Mucosa of rectum (tissue), 2 donors: ENCODE measurements around the gene OPRL1.

Experiments
- H3K27ac ChIP-seq, 2 donors: one replicate each; pipeline ENCODE4 v1.7.0; 2013; ENCODE audit warnings: inconsistent platforms in 2 of 2, low read depth in 2 of 2, low read length in 2 of 2
- H3K27me3 ChIP-seq, 2 donors: one replicate each; pipeline ENCODE4 v1.7.0; 2013; ENCODE audit warnings: low read length in 2 of 2; ENCODE audit not compliant: control insufficient read depth in 2 of 2, insufficient read depth in 2 of 2
- H3K36me3 ChIP-seq, 2 donors: one replicate each; pipeline ENCODE4 v1.7.0; 2013; ENCODE audit warnings: low read length in 2 of 2; ENCODE audit not compliant: control insufficient read depth in 2 of 2, insufficient read depth in 2 of 2
- H3K4me1 ChIP-seq, 2 donors: one replicate each; pipeline ENCODE4 v1.7.0; 2013; ENCODE audit warnings: low read length in 2 of 2, mild to moderate bottlenecking in 1 of 2; ENCODE audit not compliant: control insufficient read depth in 2 of 2, insufficient read depth in 2 of 2
- H3K4me3 ChIP-seq, 2 donors: one replicate each; pipeline ENCODE4 v1.7.0; 2013; ENCODE audit warnings: low read length in 2 of 2
- H3K9ac ChIP-seq, 2 donors: one replicate each; pipeline ENCODE4 v1.7.0; 2013; ENCODE audit warnings: low read length in 2 of 2, low read depth in 1 of 2, mild to moderate bottlenecking in 1 of 2
- H3K9me3 ChIP-seq, 2 donors: one replicate each; pipeline ENCODE4 v1.7.0; 2013; ENCODE audit warnings: low read length in 2 of 2; ENCODE audit not compliant: control insufficient read depth in 2 of 2
- donor health status: healthy.
- donor health status: Normal muscosa, but diverticular disease.

The OPRL1 gene

DNA sequence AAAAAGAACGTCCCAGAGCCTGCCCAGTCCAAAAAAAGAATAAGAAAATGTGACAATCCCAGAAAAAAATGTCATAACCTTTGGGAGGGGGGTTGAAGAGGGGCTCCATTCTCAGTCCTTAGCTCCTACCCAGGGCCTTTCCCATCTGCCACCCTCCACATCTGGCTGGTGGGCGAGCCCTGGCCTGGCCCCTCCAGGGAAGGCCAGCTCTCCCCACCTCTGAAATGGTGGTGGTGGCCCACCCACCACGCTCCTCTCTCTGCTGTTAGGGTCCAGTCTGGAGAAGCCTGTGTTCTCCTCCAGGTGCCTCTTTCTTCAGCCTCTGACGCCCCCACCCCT, 979 bp upstream of the OPRL1 start:
- H3K27ac ChIP-seq = peak overlapping the region; percentile 16 to 79
- H3K4me1 ChIP-seq = peaks cover 19 to 20% of the 10 kb centered on the region in 2 donors
- H3K36me3 ChIP-seq = peaks cover 2 to 3% of the 10 kb centered on the region in 2 donors
- H3K9me3 ChIP-seq = no peaks in the 10 kb centered on the region
- H3K27me3 ChIP-seq = peaks cover 8 to 12% of the 10 kb centered on the region in 2 donors
- H3K9ac ChIP-seq = peak overlapping the region; percentile 6 to 56
- H3K4me3 ChIP-seq = peak overlapping the region; percentile 64 to 70

DNA sequence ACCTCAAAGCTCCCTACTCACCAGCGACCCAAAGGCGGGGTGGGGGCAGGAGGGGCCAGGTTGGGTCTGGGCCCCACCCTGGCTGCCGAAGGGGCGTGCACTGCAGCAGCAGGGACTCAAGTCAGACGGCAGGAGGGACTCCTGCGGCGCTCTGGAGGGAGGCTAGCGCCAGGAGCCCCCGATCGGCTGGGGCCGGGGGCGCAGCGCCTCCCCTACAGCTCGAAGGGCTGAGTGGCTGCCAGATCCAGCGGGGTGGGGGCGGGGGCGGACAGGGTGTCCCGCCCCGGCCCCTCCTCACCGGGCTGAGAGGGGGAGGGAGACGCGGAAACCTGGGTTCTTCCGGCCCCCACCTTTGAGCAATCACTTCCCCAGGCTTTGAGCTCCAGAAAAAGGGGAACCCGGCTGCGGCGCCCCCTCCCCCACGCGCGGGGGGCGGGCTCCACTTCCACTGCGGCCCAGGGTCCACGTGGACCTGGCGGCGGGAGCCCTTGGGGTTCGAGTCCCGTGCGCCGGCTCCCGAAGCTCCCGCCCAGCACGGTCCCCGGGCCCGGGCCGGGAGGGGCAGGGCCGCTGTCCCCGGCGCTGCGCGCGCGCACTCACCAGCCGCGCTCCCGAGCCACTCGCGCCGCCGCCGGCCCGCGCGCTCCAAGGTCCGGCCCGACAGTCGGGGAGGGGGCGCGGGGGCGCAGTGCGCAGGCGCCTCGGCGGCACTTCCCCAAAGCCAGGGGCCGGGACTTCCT, 439 bp upstream of the OPRL1 start, which contains the start of gene RGS19:
Gene RGS19, minus strand, starts transcription at position 246 of the 740 bp plus-strand sequence. CDS start 2,632 bp downstream, outside the sequence.
- peaks cover 13 to 15% of the 10 kb centered on the region in 2 donors for H3K27me3 ChIP-seq

DNA sequence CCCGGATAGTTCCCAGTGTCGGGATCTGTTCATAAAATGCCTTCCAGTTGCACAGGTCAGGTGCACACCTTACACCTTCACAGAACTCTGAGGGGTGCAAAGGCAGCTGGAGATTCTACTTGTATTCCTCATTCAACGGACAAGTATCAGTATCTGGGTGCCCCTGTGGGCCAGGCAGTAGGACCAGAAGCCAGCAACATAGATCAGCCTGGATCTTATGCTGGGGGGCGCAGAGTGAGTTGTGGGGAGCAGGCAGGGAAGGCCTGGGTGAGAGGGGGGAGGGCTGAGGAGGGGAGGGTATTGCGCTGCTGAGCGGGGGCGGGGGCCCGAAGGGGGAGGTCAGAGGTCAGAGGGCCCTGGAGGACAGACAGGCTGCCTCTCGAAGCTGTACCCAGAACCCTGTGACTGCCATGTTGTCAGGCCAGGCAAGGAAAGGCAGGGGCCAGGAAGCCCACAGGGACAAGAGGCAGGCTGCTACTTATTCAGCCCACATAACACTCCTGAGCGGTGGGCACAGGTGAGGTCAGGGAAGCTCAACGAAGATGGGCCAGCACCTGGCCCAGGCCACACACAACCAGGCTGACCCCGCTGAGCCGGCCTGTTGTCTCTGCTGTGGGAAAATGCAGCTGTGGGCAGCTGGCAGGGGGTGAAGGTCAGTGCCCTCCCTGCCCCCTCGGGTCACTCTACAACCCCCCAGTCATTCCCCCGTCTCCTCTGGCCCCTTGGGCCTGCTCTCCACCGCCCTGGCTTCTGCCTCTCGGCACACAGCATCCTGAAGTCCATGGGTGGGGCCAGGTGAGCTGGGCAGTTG, 1.1 kb downstream of the OPRL1 start:
- H3K9ac ChIP-seq = no peak overlapping the region
- H3K9me3 ChIP-seq = no peaks in the 10 kb centered on the region
- no peaks in the 10 kb centered on the region for H3K36me3 ChIP-seq
- H3K27me3 ChIP-seq = peaks cover 18 to 29% of the 10 kb centered on the region in 2 donors
- peaks cover 20 to 21% of the 10 kb centered on the region in 2 donors for H3K4me1 ChIP-seq
- peak overlapping the region in 1 of 2 donors; percentile 54 for H3K4me3 ChIP-seq
- H3K27ac ChIP-seq = peak overlapping the region in 1 of 2 donors; percentile 71

More for the DNA sequence above, 439 bp upstream of the OPRL1 start, which contains the start of gene RGS19:
- Histone ChIP-seq H3K36me3 (no peaks in the 10 kb centered on the region), H3K9ac (peak within 1 kb of the TSS; percentile 56 to 59), H3K27ac (peak within 1 kb of the TSS; percentile 63 to 79), H3K9me3 (no peaks in the 10 kb centered on the region), H3K4me3 (peak within 1 kb of the TSS; percentile 64 to 70), H3K4me1 (peaks cover 20 to 21% of the 10 kb centered on the region in 2 donors)

DNA sequence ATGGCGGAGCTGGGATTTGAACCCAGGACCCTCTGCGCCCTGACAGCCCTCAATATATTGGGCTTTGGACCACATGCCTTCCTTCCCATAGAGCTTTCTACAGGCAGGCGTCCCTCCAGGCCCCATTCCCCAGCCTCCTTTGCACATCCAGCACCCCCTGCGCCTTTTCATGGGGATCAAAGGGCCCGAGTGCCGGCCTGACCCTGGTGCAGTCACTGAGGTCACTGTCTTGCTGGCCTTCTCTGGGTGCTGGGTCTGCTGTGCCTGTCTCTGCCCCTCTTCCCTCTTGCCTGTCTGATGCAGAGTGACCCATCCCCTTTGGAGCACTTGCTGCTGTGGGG, 1.7 kb downstream of the OPRL1 start:
- H3K36me3 ChIP-seq = no peaks in the 10 kb centered on the region
- no peak overlapping the region for H3K4me3 ChIP-seq
- H3K9me3 ChIP-seq = no peaks in the 10 kb centered on the region
- H3K27me3 ChIP-seq = peaks cover 20 to 30% of the 10 kb centered on the region in 2 donors
- no peak overlapping the region for H3K9ac ChIP-seq
- H3K4me1 ChIP-seq = peaks cover 20 to 21% of the 10 kb centered on the region in 2 donors
- H3K27ac ChIP-seq = no peak overlapping the region

DNA sequence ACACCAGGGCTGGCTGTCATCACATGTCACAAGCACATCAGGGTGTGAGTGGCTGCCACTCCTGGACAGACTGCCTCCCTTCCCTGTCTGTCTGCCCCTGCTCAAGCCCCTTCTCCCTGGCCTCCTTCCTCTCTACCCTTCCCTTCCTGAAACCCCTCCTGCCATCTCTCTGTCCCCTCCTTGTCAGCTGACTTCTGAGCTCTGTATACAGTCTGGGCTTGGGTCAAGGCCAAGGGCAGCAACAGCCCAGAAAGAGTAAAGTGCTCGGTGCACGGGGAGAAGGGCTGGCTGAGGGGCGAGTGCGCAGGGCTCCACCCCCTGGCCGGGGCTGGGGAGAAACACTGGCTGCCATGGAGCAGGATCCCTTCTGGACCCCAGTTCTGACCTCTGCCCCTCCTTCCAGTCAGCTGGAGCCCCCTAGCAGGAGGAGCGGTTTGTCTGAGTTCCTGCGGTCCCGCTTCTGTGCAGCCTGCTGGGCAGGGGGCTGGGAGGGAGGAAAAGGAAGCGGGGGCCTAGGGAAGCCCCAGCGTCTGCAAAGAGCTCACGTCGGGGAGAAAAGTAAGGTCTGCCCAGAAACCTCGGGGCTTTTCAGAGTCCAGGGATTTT, 2.3 kb downstream of the OPRL1 start:
- Histone ChIP-seq H3K9ac (no peak overlapping the region), H3K27ac (no peak overlapping the region), H3K9me3 (no peaks in the 10 kb centered on the region), H3K4me3 (no peak overlapping the region), H3K4me1 (peaks cover 20% of the 10 kb centered on the region in 2 donors), H3K27me3 (peaks cover 22 to 30% of the 10 kb centered on the region in 2 donors), H3K36me3 (no peaks in the 10 kb centered on the region)

DNA sequence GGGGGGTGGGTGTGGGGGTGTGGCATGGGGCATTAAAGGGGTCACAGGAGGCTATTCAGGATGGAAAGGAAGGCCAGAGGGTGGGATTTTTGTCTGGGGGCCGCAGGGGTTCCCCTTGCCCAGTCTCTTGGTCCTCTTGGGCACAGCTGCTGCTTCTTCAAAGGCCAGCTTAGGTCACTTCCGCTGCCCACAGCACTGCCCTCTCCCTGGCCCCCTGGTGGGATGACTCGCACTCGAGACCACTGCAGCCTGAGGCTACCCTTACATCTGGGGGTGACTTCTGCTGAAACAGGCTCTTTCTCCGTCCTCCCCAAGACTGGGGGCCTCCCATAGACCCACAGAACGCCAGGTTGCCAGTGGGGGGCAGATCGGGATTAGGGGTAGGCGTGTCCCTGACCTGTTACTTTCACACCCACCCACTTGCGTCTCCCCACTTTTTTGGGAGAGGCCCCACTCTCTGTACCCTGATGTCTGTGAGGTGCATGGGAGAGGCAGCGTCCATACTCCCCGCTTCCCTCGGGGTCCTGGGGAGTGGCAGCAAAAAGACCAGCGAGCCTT, 3.0 kb downstream of the OPRL1 start:
- H3K27me3 ChIP-seq = peaks cover 22 to 30% of the 10 kb centered on the region in 2 donors
- no peak overlapping the region for H3K27ac ChIP-seq
- H3K9me3 ChIP-seq = no peaks in the 10 kb centered on the region
- H3K36me3 ChIP-seq = no peaks in the 10 kb centered on the region
- H3K4me3 ChIP-seq = no peak overlapping the region
- peaks cover 18 to 20% of the 10 kb centered on the region in 2 donors for H3K4me1 ChIP-seq
- no peak overlapping the region for H3K9ac ChIP-seq

GRCh38 chr20:64083378-64083803, 3.5 kb downstream of the OPRL1 start:
- no peaks in the 10 kb centered on the region for H3K36me3 ChIP-seq
- H3K9ac ChIP-seq = no peak overlapping the region
- H3K27me3 ChIP-seq = peaks cover 22 to 30% of the 10 kb centered on the region in 2 donors
- no peaks in the 10 kb centered on the region for H3K9me3 ChIP-seq
- peak overlapping the region; percentile 27 to 31 for H3K4me3 ChIP-seq
- peaks cover 16% of the 10 kb centered on the region in 2 donors for H3K4me1 ChIP-seq
- H3K27ac ChIP-seq = no peak overlapping the region

DNA sequence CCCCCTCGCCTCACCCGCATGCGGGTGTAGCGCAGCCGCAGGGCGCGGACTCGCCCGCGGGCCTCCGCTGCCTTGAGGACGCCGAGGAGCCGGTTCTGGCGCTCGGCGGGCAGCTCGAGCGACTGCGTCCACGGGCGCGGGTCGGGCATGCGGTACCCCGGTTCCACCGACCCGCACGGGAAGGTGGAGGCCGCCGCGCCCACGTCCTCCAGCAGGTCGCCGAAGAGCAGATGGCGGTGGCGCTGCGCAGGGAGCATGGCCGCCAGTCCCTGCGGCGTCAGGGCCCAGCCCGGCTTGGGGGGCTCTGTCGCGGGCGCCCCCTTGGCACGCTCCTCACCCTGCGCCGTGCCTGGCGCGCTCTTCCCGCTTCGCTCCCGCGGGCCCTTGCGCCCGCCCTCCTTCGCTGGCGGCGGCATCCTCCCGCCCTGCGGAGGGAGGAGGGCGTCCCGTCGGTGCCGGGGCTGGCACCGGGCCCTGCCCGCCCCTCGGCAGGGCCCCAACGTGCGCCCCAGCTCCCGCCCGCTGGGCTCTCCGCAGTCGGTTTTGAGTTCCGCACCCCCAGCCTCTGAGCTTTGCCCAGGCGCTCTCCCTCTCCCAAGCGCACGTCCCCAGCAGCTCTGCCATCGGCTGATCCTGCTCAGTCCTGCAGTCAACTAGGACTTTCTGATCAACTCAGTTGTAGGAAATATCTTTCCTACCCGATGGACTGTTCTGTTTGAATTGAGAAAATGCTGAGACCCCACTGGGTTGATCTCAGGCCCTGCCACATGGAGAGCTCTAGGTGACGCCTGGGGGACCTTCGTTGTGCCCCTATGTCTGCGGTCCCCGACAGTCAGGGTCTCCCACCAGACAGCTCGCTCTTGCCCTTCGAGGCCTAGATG, 4.2 kb downstream of the OPRL1 start, which contains the start of gene LKAAEAR1:
Gene LKAAEAR1, minus strand, starts transcription at position 595 of the 881 bp plus-strand sequence. Its CDS starts 179 bp downstream, at position 416.
- H3K4me3 ChIP-seq = peak within 1 kb of the TSS; percentile 27 to 31
- no peaks in the 10 kb centered on the region for H3K9me3 ChIP-seq
- peaks cover 22 to 30% of the 10 kb centered on the region in 2 donors for H3K27me3 ChIP-seq
- no peak within 1 kb of the TSS for H3K27ac ChIP-seq
- H3K9ac ChIP-seq = peak within 1 kb of the TSS in 1 of 2 donors; percentile 38
- H3K36me3 ChIP-seq = no peaks in the 10 kb centered on the region
- peaks cover 10 to 12% of the 10 kb centered on the region in 2 donors for H3K4me1 ChIP-seq

- Histone ChIP-seq H3K9ac (no peak overlapping the region), H3K36me3 (no peaks in the 10 kb centered on the region), H3K27me3 (peaks cover 22 to 36% of the 10 kb centered on the region in 2 donors), H3K4me3 (no peak overlapping the region), H3K9me3 (no peaks in the 10 kb centered on the region), H3K27ac (no peak overlapping the region), H3K4me1 (peaks cover 5 to 7% of the 10 kb centered on the region in 2 donors)
These were observed 4.8 kb downstream of the OPRL1 start for GRCh38 chr20:64084685-64085152.
